ENCODE data around the gene PARD3B.

DNA sequence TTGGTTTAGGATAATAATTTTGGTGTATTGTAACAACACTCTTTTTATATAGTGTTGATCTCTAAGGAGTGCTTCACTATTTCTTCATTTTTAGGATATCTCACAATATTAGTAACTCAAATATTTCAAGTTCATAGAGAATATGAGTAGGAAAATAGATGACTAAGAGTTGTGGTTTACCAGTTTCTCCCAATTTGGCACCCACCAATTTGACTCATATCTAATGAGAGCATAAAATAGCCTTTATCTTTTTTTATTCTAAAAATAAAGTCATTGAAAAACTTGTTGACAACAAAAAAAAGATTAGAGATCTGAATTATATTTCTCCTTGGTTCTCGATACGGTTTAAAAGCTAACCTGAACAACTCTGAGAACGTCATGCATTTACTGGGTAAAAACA, 204.0 kb downstream of the PARD3B start:
- TF ChIP-seq, protein P1, sequence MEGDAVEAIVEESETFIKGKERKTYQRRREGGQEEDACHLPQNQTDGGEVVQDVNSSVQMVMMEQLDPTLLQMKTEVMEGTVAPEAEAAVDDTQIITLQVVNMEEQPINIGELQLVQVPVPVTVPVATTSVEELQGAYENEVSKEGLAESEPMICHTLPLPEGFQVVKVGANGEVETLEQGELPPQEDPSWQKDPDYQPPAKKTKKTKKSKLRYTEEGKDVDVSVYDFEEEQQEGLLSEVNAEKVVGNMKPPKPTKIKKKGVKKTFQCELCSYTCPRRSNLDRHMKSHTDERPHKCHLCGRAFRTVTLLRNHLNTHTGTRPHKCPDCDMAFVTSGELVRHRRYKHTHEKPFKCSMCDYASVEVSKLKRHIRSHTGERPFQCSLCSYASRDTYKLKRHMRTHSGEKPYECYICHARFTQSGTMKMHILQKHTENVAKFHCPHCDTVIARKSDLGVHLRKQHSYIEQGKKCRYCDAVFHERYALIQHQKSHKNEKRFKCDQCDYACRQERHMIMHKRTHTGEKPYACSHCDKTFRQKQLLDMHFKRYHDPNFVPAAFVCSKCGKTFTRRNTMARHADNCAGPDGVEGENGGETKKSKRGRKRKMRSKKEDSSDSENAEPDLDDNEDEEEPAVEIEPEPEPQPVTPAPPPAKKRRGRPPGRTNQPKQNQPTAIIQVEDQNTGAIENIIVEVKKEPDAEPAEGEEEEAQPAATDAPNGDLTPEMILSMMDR (IDR thresholded peaks at IDR 0.05; ENCODE audit: low read depth, low read length): no peak
- no peak for TF ChIP-seq POLR2A (IDR thresholded peaks at IDR 0.05; ENCODE audit: extremely low read depth, insufficient read length)
